ENCODE measurements around the gene BAHCC1.
A peak's percentile ranks its signal among the peaks of the same experiment; 100 is the strongest.

Gene BAHCC1

GRCh38 chr17:81500047-81500446, 104.8 kb downstream of the BAHCC1 start:
- no peak for DNase-seq

GRCh38 chr17:81502471-81503017, 107.3 kb downstream of the BAHCC1 start:
- DNase-seq, result no peak

- DNase-seq, result no peak
Measured at GRCh38 chr17:81503619-81504018, 108.4 kb downstream of the BAHCC1 start.

- DNase-seq, result no peak
Measured at GRCh38 chr17:81508639-81509206, 113.5 kb downstream of the BAHCC1 start.

- peak; percentile 52 for DNase-seq
Measured at GRCh38 chr17:81509207-81509971, 114.1 kb downstream of the BAHCC1 start.

GRCh38 chr17:81509972-81510784, 114.9 kb downstream of the BAHCC1 start:
- peak; percentile 23 for DNase-seq

GRCh38 chr17:81510785-81511553, 115.7 kb downstream of the BAHCC1 start:
- peak; percentile 32 for DNase-seq

GRCh38 chr17:81511554-81511803, 116.2 kb downstream of the BAHCC1 start:
- no peak for DNase-seq

GRCh38 chr17:81511804-81512561, 116.7 kb downstream of the BAHCC1 start:
- peak; percentile 40 for DNase-seq

- DNase-seq, result peak; percentile 91
Measured at GRCh38 chr17:81512562-81513371, 117.5 kb downstream of the BAHCC1 start, which contains the start of gene ACTG1. TSS of gene ACTG1 (minus strand) at chr17:81512799. CDS start at chr17:81512354, 445 bp downstream.

GRCh38 chr17:81513372-81513752, 118.1 kb downstream of the BAHCC1 start:
- peak; percentile 67 for DNase-seq

- peak; percentile 43 for DNase-seq
Measured at GRCh38 chr17:81513753-81514488, 118.7 kb downstream of the BAHCC1 start.

- DNase-seq, result no peak
Measured at GRCh38 chr17:81514489-81514738, 119.2 kb downstream of the BAHCC1 start.

- peak; percentile 69 for DNase-seq
Measured at GRCh38 chr17:81514739-81515529, 119.7 kb downstream of the BAHCC1 start.

- no peak for DNase-seq
Measured at GRCh38 chr17:81515530-81516041, 120.3 kb downstream of the BAHCC1 start.

Data from activated naive CD4-positive, alpha-beta T cell treated with Interleukin-2 at 50 U/mL for 16 hours (primary cell).